ENCODE data around the gene MUC3A. TPM values are rescaled to one million over a fixed set of nuclear protein-coding genes. Genes with fewer than 3 reads are reported as not detected.
A peak's percentile ranks its signal among the peaks of the same experiment; 100 is the strongest.

The MUC3A gene
- total RNA-seq, 2 donors from 2014 or later, result 0.52 to 3.0 TPM

DNA sequence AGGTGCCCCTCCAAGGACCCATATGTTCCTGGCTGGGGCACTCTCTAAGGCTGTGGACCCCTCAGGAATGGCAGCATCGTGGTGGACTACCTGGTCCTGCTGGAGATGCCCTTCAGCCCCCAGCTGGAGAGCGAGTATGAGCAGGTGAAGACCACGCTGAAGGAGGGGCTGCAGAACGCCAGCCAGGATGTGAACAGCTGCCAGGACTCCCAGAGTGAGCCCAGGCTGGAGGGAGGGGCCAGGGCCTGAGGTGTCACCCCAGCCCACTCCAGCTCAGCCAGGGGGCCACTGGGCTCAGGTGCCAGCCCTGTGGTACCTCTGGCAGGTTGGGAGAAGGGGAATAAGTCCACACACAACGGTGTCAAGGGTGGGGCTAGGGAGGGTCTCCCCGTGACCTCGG, 15.3 kb downstream of the MUC3A start:
- Histone ChIP-seq H3K27me3 (peaks cover 0 to 38% of the 10 kb centered on the region in 2 donors), H3K27ac (no peak overlapping the region), H3K4me3 (no peak overlapping the region), H3K9me3 (no peaks in the 10 kb centered on the region), H3K4me1 (peaks cover 19% of the 10 kb centered on the region), H3K36me3 (replicated peaks in 1 of 2; ENCODE audit: insufficient read depth in 1 of 2, low read depth in 2 of 2) (no peaks in the 10 kb centered on the region)
- no peak for ATAC-seq
- 23 to 26% methylated on average over 6 to 7 of the region's 7 CpGs for WGBS, 2 donors
- DNase-seq, result no peak
- TF ChIP-seq, protein P1, sequence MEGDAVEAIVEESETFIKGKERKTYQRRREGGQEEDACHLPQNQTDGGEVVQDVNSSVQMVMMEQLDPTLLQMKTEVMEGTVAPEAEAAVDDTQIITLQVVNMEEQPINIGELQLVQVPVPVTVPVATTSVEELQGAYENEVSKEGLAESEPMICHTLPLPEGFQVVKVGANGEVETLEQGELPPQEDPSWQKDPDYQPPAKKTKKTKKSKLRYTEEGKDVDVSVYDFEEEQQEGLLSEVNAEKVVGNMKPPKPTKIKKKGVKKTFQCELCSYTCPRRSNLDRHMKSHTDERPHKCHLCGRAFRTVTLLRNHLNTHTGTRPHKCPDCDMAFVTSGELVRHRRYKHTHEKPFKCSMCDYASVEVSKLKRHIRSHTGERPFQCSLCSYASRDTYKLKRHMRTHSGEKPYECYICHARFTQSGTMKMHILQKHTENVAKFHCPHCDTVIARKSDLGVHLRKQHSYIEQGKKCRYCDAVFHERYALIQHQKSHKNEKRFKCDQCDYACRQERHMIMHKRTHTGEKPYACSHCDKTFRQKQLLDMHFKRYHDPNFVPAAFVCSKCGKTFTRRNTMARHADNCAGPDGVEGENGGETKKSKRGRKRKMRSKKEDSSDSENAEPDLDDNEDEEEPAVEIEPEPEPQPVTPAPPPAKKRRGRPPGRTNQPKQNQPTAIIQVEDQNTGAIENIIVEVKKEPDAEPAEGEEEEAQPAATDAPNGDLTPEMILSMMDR (IDR thresholded peaks at IDR 0.05), result no peak
- no peak for TF ChIP-seq POLR2A (IDR thresholded peaks at IDR 0.05)
- intact Hi-C loops (cut with DNase I), result no loop called here

- TF ChIP-seq, protein P1 (IDR thresholded peaks at IDR 0.05), result no peak
- no peak for TF ChIP-seq POLR2A (IDR thresholded peaks at IDR 0.05)
- Histone ChIP-seq H3K27me3 (peaks cover 0 to 41% of the 10 kb centered on the region in 2 donors), H3K4me3 (no peak overlapping the region), H3K27ac (no peak overlapping the region), H3K36me3 (replicated peaks in 1 of 2; ENCODE audit: insufficient read depth in 1 of 2, low read depth in 2 of 2) (no peaks in the 10 kb centered on the region), H3K9me3 (no peaks in the 10 kb centered on the region), H3K4me1 (peaks cover 19% of the 10 kb centered on the region)
- DNase-seq (no peak), ATAC-seq (no peak)
- intact Hi-C loops (cut with DNase I), result no loop called here
- WGBS, 2 donors, result 18% methylated on average over 24 to 25 of the region's 25 CpGs
These were observed 15.8 kb downstream of the MUC3A start for GRCh38 chr7:100965045-100965722.

DNA sequence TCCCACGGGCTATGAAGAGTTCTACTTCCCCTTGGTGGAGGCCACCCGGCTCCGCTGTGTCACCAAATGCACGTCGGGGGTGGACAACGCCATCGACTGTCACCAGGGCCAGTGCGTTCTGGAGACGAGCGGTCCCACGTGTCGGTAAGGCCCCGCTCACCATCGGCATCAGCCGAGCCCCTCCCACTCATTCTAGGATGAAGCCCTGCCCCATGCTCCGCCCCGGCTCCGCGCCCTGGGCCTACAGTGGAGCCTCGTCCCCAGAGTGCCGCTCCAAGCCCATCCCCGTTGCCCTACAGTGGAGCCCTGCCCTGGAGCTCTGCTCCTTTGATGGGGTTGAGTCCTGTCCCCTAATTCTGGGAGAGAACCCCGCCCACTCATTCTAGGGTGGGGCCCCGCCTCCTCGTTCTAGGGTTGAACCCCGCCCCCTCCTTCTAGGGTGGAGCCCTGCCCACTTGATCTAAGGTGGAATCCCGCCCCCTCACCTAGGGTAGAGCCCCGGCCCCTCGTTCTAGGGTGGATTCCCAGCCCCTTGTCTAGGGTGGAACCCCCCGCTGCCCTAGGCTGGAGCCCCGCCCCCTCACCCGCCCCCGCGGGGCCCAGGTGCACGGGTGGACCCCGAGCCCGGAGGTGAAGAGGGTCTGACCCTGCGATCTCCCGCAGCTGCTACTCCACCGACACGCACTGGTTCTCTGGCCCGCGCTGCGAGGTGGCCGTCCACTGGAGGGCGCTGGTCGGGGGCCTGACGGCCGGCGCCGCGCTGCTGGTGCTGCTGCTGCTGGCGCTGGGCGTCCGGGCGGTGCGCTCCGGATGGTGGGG, 16.6 kb downstream of the MUC3A start:
- H3K4me3 ChIP-seq, result no peak overlapping the region
- ATAC-seq (peak; percentile 85), DNase-seq (peak; percentile 70 to 86 (median 84))
- H3K4me1 ChIP-seq, result peaks cover 19% of the 10 kb centered on the region
- WGBS, 2 donors, result 4 to 6% methylated on average over 14 to 56 of the region's 58 CpGs
- peaks cover 0 to 39% of the 10 kb centered on the region in 2 donors for H3K27me3 ChIP-seq
- intact Hi-C loops (cut with DNase I), result no loop called here
- H3K9me3 ChIP-seq, result no peaks in the 10 kb centered on the region
- H3K36me3 ChIP-seq (replicated peaks in 1 of 2; ENCODE audit: insufficient read depth in 1 of 2, low read depth in 2 of 2), result no peaks in the 10 kb centered on the region
- TF ChIP-seq, protein P1 (IDR thresholded peaks at IDR 0.05), result peak; percentile 61 to 97 (median 88)
- TF ChIP-seq POLR2A (IDR thresholded peaks at IDR 0.05), result no peak
- no peak overlapping the region for H3K27ac ChIP-seq

GRCh38 chr7:100966542-100967291, 17.4 kb downstream of the MUC3A start:
- no peaks in the 10 kb centered on the region for H3K36me3 ChIP-seq (replicated peaks in 1 of 2; ENCODE audit: insufficient read depth in 1 of 2, low read depth in 2 of 2)
- no peaks in the 10 kb centered on the region for H3K9me3 ChIP-seq
- H3K4me1 ChIP-seq, result peaks cover 19% of the 10 kb centered on the region
- ATAC-seq (peak; percentile 15), DNase-seq (peak in 1 of 4 donors; percentile 20)
- WGBS, 2 donors, result 7 to 11% methylated on average over 24 to 40 of the region's 40 CpGs
- no peak overlapping the region for H3K4me3 ChIP-seq
- H3K27me3 ChIP-seq, result peaks cover 0 to 35% of the 10 kb centered on the region in 2 donors
- H3K27ac ChIP-seq, result no peak overlapping the region
- TF ChIP-seq POLR2A (IDR thresholded peaks at IDR 0.05), result no peak
- TF ChIP-seq, protein P1 (IDR thresholded peaks at IDR 0.05), result no peak
- intact Hi-C loops (cut with DNase I), result no loop called here

Measured in body of pancreas (tissue), 4 donors.